ENCODE measurements around the gene SF3B5. TPM values are rescaled to one million over a fixed set of nuclear protein-coding genes. Genes with fewer than 3 reads are reported as not detected.
A peak's percentile ranks its signal among the peaks of the same experiment; 100 is the strongest.
"Not testable (repeated sequence)": the region's sequence is repeated elsewhere in the genome, so short reads cannot be mapped to it uniquely, and the experiment has no call there.

The SF3B5 gene
- total RNA-seq, 1 donor from 2014 or later, result 162 TPM

DNA sequence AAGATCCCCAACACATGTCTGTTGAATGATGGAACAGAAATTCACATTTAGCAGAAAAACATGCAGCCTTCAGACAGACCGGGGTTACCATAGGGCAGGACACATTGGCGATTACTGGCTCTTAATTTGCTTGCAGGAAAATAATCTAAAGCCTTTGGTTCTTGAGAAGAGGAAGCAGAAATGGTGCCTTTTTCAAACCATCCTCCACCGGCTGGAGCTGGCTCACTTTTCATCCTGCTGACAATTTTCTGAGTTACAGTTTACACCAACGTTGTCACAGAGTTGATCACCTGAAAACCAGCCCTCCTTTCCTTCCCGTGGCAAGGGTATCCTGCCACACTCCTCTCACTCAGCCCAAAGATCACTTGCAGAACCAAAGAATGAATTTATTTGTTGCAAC, 32.6 kb downstream of the SF3B5 start:
- ATAC-seq, result no peak

- ATAC-seq, result no peak
These were observed 36.2 kb downstream of the SF3B5 start for GRCh38 chr6:144059139-144059538.

- peak; percentile 41 for ATAC-seq
These were observed 40.0 kb downstream of the SF3B5 start for GRCh38 chr6:144055121-144055931.

DNA sequence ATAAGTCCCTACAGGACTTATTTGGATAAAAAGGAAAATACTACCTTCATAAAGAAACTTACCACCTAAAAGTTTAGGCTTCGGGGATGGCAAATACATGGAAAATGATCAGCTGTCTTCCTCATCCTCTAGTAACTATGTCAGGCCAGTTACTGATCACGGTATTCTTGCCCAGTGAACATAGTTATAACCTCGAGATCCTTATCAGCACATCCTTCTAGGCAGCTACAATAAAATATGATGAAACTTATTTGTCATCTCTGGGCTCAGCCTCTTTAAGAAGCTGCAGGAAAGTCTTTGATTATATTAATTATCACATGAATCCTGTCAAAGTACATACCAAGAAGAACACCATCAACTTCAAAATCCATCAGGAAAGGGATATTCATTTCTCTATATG, 41.8 kb downstream of the SF3B5 start:
- ATAC-seq, result no peak

DNA sequence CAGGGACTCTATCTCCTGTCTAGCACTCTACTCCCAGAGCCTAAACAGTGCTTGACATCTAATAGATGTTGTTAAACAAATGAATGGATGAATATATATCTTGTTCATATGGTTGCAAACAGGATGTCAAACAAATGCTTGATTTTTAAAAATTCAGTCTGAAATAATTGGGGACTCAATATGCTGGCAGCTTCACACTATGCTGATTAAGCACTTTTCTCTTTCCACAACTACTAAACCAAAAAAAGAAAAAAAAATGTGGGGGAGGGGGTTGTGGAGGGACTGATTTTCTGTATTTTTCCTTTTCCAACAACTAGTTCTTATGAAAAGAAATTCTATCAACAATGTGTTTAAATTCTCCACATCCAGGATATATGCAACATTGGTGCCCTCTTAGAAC, 42.9 kb downstream of the SF3B5 start:
- ATAC-seq, result no peak

DNA sequence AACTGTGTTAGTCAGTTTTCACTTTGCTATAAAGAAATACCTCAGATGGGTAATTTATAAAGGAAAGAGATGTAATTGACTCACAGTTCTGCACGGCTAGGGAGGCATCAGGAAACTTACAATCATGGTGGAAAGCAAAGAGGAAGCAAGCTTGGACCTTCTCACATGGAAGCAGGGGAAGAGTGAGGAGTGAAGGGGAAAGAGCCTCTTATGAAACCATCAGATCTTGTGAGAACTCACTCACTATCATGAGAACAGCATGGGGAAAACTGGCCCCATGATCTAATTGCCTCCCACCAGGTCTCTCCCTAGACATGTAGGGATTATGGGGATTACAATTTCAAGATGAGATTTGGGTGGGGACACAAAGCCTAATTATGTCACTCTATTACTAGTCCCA, 46.0 kb downstream of the SF3B5 start:
- no peak for ATAC-seq

- no peak for ATAC-seq
These were observed 47.7 kb downstream of the SF3B5 start for GRCh38 chr6:144047688-144048087.

GRCh38 chr6:144046672-144047071, 48.7 kb downstream of the SF3B5 start:
- ATAC-seq, result not testable (repeated sequence)

DNA sequence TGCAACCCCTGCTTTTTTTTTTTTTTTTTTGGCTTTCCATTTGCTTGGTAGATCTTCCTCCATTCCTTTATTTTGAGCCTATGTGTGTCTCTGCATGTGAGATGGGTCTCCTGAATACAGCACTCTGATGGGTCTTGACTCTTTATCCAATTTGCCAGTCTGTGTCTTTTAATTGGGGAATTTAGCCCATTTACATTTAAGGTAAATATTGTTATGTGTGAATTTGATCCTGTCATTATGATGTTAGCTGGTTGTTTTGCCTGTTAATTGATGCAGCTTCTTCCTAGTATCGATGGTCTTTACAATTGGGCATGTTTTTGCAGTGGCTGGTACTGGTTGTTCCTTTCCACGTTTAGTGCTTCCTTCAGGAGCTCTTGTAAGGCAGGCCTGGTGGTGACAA, 50.4 kb downstream of the SF3B5 start:
- not testable (repeated sequence) for ATAC-seq

Other genes starting within 250 kb of the SF3B5 start
- not detected for gene ZC2HC1B, start 231.1 kb downstream of the SF3B5 start, total RNA-seq
- gene PLAGL1, start 87.3 kb downstream of the SF3B5 start, total RNA-seq, result 17.9 TPM
- gene STX11, start 54.9 kb upstream of the SF3B5 start, total RNA-seq, result 5.5 TPM
- 44.0 TPM for gene UTRN, start 189.8 kb upstream of the SF3B5 start, total RNA-seq